Breast epithelium (tissue), 3 donors: ENCODE data around the gene CALN1.

Source experiments
- POLR2A ChIP-seq: fragments of 450-650 bp; IDR thresholded peaks from one replicate; pipeline ENCODE4 v1.6.1; 2016; ENCODE audit warnings: antibody characterized with exemption, mild to moderate bottlenecking, moderate library complexity
- POLR2AphosphoS5 ChIP-seq, 3 donors: sonication (generic); formaldehyde crosslinking; IDR thresholded peaks; one replicate each; pipeline ENCODE4 v1.6.1; 2017; ENCODE audit warnings: antibody characterized with exemption in 3 of 3
- TF ChIP-seq, protein P1 (sequence below), 3 donors: fragments of 450-650 bp; IDR thresholded peaks; one replicate each; pipeline ENCODE4 v1.5.1; 2016 to 2017; ENCODE audit warnings: antibody characterized with exemption in 3 of 3, mild to moderate bottlenecking in 3 of 3, moderate library complexity in 3 of 3

- TF ChIP-seq, protein P1, sequence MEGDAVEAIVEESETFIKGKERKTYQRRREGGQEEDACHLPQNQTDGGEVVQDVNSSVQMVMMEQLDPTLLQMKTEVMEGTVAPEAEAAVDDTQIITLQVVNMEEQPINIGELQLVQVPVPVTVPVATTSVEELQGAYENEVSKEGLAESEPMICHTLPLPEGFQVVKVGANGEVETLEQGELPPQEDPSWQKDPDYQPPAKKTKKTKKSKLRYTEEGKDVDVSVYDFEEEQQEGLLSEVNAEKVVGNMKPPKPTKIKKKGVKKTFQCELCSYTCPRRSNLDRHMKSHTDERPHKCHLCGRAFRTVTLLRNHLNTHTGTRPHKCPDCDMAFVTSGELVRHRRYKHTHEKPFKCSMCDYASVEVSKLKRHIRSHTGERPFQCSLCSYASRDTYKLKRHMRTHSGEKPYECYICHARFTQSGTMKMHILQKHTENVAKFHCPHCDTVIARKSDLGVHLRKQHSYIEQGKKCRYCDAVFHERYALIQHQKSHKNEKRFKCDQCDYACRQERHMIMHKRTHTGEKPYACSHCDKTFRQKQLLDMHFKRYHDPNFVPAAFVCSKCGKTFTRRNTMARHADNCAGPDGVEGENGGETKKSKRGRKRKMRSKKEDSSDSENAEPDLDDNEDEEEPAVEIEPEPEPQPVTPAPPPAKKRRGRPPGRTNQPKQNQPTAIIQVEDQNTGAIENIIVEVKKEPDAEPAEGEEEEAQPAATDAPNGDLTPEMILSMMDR (IDR thresholded peaks at IDR 0.05): no peak
- TF ChIP-seq POLR2AphosphoS5 (IDR thresholded peaks at IDR 0.05): no peak
- no peak for TF ChIP-seq POLR2A
These were observed 551.6 kb downstream of the CALN1 start for GRCh38 chr7:71860572-71860971.
